Measurements from ENCODE around the gene MOAP1. TPM values are rescaled to one million over a fixed set of nuclear protein-coding genes. Genes with fewer than 3 reads are reported as not detected.
"Not testable (repeated sequence)": the region's sequence is repeated elsewhere in the genome, so short reads cannot be mapped to it uniquely, and the experiment has no call there.

The MOAP1 gene
- polyA plus RNA-seq, 1 of the 3 experiments (the other 2 are of a cell fraction): 25.0 TPM

DNA sequence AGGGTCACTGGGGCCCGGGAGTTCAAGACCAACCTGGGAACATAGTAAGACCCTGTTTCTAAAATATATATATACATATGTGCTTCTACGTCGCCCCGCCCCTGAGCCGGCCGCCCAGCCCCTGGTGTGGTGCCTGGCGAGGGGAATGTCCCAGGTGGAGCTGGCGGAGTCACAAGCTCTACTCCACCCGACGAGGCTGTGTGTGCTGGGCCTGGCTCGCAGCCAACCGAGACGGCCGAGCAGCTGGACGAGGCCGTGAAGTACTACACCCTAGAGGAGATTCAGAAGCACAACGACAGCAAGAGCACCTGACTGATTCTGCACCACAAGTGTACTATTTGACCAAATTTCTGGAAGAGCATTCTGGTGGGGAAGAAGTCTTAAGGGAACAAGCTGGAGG is 46.8 kb downstream of the MOAP1 start:
- no peaks in the 10 kb centered on the region for H3K9me2 ChIP-seq
- H3F3A ChIP-seq (replicated peaks; ENCODE audit: insufficient read depth): no peaks in the 10 kb centered on the region
- no peak overlapping the region for H3K4me3 ChIP-seq (ENCODE audit: low read depth in 2 of 2, low read length in 1 of 2)
- H3K27ac ChIP-seq (ENCODE audit: low read depth in 2 of 2, low read length in 1 of 2): no peak overlapping the region
- H3K27me3 ChIP-seq (ENCODE audit: insufficient read depth): no peaks in the 10 kb centered on the region
- H3K4me1 ChIP-seq (ENCODE audit: control insufficient read depth in 1 of 2, insufficient read depth in 2 of 2, low read depth in 1 of 2, low read length in 1 of 2): no peaks in the 10 kb centered on the region; a peak in 1 of 4 replicates
- no peaks in the 10 kb centered on the region for H3K79me2 ChIP-seq (ENCODE audit: insufficient read depth)
- CTCF ChIA-PET: interaction anchor here (1.1 to 13.3 kb wide), 8 partner anchors 20 to 257 kb away, joined by 3 to 236 read pairs (median 10); partner anchors contain the start of genes ITPK1 and MOAP1
- DNase-seq: peak; percentile 46
- POLR2A ChIA-PET: interaction anchor here (1.0 to 1.9 kb wide), 2 partner anchors 23 to 200 kb away, joined by 3 to 5 read pairs; no protein-coding TSS in a partner anchor
- H3K9ac ChIP-seq: no peak overlapping the region
- H2AFZ ChIP-seq (ENCODE audit: low read depth): no peak overlapping the region
- TF ChIP-seq, protein P1, sequence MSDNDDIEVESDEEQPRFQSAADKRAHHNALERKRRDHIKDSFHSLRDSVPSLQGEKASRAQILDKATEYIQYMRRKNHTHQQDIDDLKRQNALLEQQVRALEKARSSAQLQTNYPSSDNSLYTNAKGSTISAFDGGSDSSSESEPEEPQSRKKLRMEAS (IDR thresholded peaks at IDR 0.05; ENCODE audit: low read depth): no peak
- no peak for TF ChIP-seq POLR2AphosphoS5 (IDR thresholded peaks at IDR 0.05; ENCODE audit: low read depth, low read length)
- TF ChIP-seq RFX5 (IDR thresholded peaks at IDR 0.05; ENCODE audit: low read length): no peak
- no peak for TF ChIP-seq IRF3 (IDR thresholded peaks at IDR 0.05; ENCODE audit: low read depth, low read length)
- TF ChIP-seq SMC3 (IDR thresholded peaks at IDR 0.05; ENCODE audit: low read depth, low read length): no peak
- TF ChIP-seq CHD2 (IDR thresholded peaks at IDR 0.05; ENCODE audit: low read length, partially characterized antibody): no peak
- TF ChIP-seq RCOR1 (IDR thresholded peaks at IDR 0.05; ENCODE audit: low read length): no peak
- no peak for TF ChIP-seq EP300 (IDR thresholded peaks at IDR 0.05; ENCODE audit: borderline replicate concordance in 1 of 2, low read depth in 1 of 2, low read length in 1 of 2)
- no peak for TF ChIP-seq CTCF (IDR thresholded peaks at IDR 0.05)
- TF ChIP-seq NFIC (IDR thresholded peaks at IDR 0.05; ENCODE audit: borderline replicate concordance): no peak
- TF ChIP-seq FOXM1 (IDR thresholded peaks at IDR 0.05; ENCODE audit: low read depth): no peak
- TF ChIP-seq EZH2phosphoT487 (IDR thresholded peaks at IDR 0.05; ENCODE audit: borderline replicate concordance, low read depth): no peak
- no peaks in the 10 kb centered on the region for H3K36me3 ChIP-seq (replicated peaks in 1 of 2; ENCODE audit: control insufficient read depth in 1 of 2, insufficient read depth in 2 of 2, low read length in 1 of 2)
- WGBS (ENCODE audit: low lambda C conversion rate): 68% methylated on average over 16 of the region's 17 CpGs
- H3K4me2 ChIP-seq: no peak overlapping the region
- H4K20me1 ChIP-seq (ENCODE audit: insufficient read depth): no peaks in the 10 kb centered on the region
- H3K9me3 ChIP-seq: no peaks in the 10 kb centered on the region

DNA sequence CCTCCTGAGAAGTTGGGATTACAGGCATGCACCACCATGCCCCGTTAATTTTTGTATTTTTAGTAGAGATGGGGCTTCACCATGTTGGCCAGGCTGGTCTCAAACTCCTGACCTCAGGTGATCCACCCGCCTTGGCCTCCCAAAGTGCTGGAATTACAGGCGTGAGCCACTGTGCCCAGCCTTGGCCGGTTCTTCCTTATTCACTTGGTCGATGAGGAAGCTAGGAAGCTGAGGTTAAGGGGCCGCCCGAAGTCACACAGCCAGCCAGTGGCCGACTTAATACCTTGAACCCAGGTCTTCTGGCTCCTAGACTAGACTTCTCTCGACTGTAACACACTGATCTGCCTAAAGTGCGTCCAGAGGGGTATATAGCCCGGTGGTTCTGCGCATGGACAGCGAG is 48.2 kb downstream of the MOAP1 start:
- H2AFZ ChIP-seq (ENCODE audit: low read depth); H3K9me2 ChIP-seq; DNase-seq; H3K36me3 ChIP-seq (replicated peaks in 1 of 2; ENCODE audit: control insufficient read depth in 1 of 2, insufficient read depth in 2 of 2, low read length in 1 of 2); H3K79me2 ChIP-seq (ENCODE audit: insufficient read depth); H4K20me1 ChIP-seq (ENCODE audit: insufficient read depth); H3K9me3 ChIP-seq; H3K4me2 ChIP-seq; H3K9ac ChIP-seq; H3K27me3 ChIP-seq (ENCODE audit: insufficient read depth); H3K27ac ChIP-seq (ENCODE audit: low read depth in 2 of 2, low read length in 1 of 2); H3K4me1 ChIP-seq (ENCODE audit: control insufficient read depth in 1 of 2, insufficient read depth in 2 of 2, low read depth in 1 of 2, low read length in 1 of 2); H3F3A ChIP-seq (replicated peaks; ENCODE audit: insufficient read depth); POLR2A ChIA-PET; H3K4me3 ChIP-seq (ENCODE audit: low read depth in 2 of 2, low read length in 1 of 2): not testable (repeated sequence)
- WGBS (ENCODE audit: low lambda C conversion rate): 68% methylated on average over 9 of the region's 13 CpGs
- CTCF ChIA-PET: interaction anchor here (6.9 to 13.3 kb wide), 2 partner anchors 19 to 186 kb away, joined by 50 to 236 read pairs; partner anchors contain the start of gene ITPK1

Data from SK-N-SH (cell line).